Ishikawa (cell line): ENCODE results near the gene PFKFB4.

Experiments used
- CEBPB ChIP-seq: IDR thresholded peaks from 2 replicates; pipeline ENCODE4 v1.6.1; 2012
- CREB1 ChIP-seq: IDR thresholded peaks from 2 replicates; pipeline ENCODE4 v1.6.1; 2012; ENCODE audit warnings: low read depth
- EGR1 ChIP-seq: IDR thresholded peaks from 2 replicates; pipeline ENCODE4 v1.6.1; 2012
- EP300 ChIP-seq: IDR thresholded peaks from 2 replicates; pipeline ENCODE4 v1.6.1; 2012; ENCODE audit warnings: borderline replicate concordance
- FOXM1 ChIP-seq: IDR thresholded peaks from 2 replicates; pipeline ENCODE4 v1.6.1; 2012; ENCODE audit warnings: low read depth, borderline replicate concordance
- MAX ChIP-seq: IDR thresholded peaks from 2 replicates; pipeline ENCODE4 v1.6.1; 2012
- NFIC ChIP-seq: IDR thresholded peaks from 2 replicates; pipeline ENCODE4 v1.6.1; 2012
- RAD21 ChIP-seq: IDR thresholded peaks from 2 replicates; pipeline ENCODE4 v1.6.1; 2012; ENCODE audit warnings: low read depth
- TAF1 ChIP-seq: IDR thresholded peaks from 2 replicates; pipeline ENCODE4 v1.6.1; 2012; ENCODE audit warnings: low read depth, mild to moderate bottlenecking
- TCF12 ChIP-seq: IDR thresholded peaks from 2 replicates; pipeline ENCODE4 v1.6.1; 2012; ENCODE audit warnings: low read depth
- TEAD4 ChIP-seq: IDR thresholded peaks from 2 replicates; pipeline ENCODE4 v1.6.1; 2012
- USF1 ChIP-seq: IDR thresholded peaks from 2 replicates; pipeline ENCODE4 v1.6.1; 2012
- YY1 ChIP-seq: IDR thresholded peaks from 2 replicates; pipeline ENCODE4 v1.6.1; 2012; ENCODE audit warnings: low read depth
- ZBTB7A ChIP-seq: IDR thresholded peaks from 2 replicates; pipeline ENCODE4 v1.6.1; 2012; ENCODE audit warnings: low read depth
- TF ChIP-seq, protein P1 (sequence below): IDR thresholded peaks from 2 replicates; pipeline ENCODE4 v1.6.1; 2012; ENCODE audit warnings: low read depth, mild to moderate bottlenecking

Gene PFKFB4

DNA sequence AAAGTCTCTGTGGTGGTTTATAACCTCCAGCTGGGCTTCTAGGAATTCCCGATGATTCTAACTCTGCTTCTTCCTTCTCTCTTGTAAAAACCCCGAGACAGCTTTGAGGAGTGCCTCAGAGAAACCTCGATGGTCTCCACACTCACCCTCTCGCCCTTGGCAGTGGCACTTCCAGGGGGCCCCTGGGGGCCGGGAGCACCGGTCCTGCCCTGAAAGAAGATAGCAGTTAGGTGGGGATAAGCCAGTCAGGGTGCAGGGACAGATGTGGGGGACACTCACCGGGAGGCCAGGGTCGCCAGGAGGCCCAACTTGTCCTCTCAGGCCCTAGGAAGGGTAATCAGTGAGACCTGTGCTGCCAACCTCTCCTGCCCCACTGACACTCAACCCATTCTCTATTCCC lies 28.8 kb upstream of the PFKFB4 start:
- no peak for TF ChIP-seq MAX
- no peak for TF ChIP-seq USF1
- no peak for TF ChIP-seq TAF1
- TF ChIP-seq TEAD4 = no peak
- TF ChIP-seq CEBPB = no peak
- TF ChIP-seq YY1 = no peak
- no peak for TF ChIP-seq FOXM1
- no peak for TF ChIP-seq EGR1
- TF ChIP-seq TCF12 = no peak
- TF ChIP-seq, protein P1, sequence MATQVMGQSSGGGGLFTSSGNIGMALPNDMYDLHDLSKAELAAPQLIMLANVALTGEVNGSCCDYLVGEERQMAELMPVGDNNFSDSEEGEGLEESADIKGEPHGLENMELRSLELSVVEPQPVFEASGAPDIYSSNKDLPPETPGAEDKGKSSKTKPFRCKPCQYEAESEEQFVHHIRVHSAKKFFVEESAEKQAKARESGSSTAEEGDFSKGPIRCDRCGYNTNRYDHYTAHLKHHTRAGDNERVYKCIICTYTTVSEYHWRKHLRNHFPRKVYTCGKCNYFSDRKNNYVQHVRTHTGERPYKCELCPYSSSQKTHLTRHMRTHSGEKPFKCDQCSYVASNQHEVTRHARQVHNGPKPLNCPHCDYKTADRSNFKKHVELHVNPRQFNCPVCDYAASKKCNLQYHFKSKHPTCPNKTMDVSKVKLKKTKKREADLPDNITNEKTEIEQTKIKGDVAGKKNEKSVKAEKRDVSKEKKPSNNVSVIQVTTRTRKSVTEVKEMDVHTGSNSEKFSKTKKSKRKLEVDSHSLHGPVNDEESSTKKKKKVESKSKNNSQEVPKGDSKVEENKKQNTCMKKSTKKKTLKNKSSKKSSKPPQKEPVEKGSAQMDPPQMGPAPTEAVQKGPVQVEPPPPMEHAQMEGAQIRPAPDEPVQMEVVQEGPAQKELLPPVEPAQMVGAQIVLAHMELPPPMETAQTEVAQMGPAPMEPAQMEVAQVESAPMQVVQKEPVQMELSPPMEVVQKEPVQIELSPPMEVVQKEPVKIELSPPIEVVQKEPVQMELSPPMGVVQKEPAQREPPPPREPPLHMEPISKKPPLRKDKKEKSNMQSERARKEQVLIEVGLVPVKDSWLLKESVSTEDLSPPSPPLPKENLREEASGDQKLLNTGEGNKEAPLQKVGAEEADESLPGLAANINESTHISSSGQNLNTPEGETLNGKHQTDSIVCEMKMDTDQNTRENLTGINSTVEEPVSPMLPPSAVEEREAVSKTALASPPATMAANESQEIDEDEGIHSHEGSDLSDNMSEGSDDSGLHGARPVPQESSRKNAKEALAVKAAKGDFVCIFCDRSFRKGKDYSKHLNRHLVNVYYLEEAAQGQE = no peak
- no peak for TF ChIP-seq NFIC
- TF ChIP-seq EP300 = no peak
- no peak for TF ChIP-seq RAD21
- no peak for TF ChIP-seq ZBTB7A
- no peak for TF ChIP-seq CREB1

DNA sequence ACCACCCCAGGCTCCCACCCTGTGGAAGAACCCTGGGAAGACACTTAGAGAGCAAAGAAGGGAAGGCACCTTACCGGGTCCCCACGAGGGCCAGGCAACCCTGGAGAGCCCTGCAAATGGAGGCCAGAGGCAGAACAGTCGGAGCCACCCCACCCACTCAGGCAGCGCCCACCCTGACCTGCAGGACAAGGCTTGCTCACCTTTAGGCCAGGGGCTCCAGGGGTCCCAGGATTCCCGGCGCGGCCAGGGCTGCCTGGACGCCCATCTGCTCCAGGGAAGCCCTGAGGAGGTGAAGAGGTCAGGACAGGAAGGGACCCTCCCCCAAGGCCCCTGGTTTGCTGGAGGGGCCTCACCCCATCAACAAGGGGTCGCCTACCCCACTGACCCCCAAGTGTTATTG lies 28.2 kb upstream of the PFKFB4 start:
- TF ChIP-seq FOXM1 (no peak), EGR1 (no peak), TCF12 (no peak), USF1 (no peak), EP300 (no peak), ZBTB7A (no peak), CEBPB (no peak), MAX (no peak), RAD21 (no peak), CREB1 (no peak), YY1 (no peak), NFIC (no peak), TEAD4 (no peak), TAF1 (no peak)
- TF ChIP-seq, protein P1 = no peak

- TF ChIP-seq RAD21 = no peak
- no peak for TF ChIP-seq EGR1
- TF ChIP-seq, protein P1 = no peak
- no peak for TF ChIP-seq CEBPB
- TF ChIP-seq TAF1 = no peak
These were observed 25.2 kb upstream of the PFKFB4 start for GRCh38 chr3:48581621-48582481.

DNA sequence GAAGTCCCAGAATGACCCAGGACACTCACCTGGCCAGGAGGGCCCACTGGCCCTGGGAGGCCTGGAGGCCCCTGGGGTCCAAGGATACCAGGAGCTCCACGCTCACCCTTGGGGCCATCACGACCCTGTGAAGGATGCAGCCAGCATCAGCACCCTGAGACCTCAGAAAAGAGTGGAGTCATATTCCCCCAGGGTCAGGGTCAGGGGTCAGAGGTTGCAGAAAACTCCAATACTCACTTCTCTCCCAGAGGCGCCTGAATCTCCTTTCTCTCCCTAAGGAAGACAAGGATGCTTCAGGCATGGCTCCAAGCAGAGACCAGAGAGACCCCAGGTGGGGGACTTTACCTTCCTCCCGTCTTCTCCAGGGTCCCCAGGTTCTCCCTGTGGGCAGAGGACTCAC lies 20.0 kb upstream of the PFKFB4 start:
- no peak for TF ChIP-seq MAX
- no peak for TF ChIP-seq EP300
- no peak for TF ChIP-seq ZBTB7A
- TF ChIP-seq USF1 = no peak
- TF ChIP-seq, protein P1 = no peak
- TF ChIP-seq TCF12 = no peak
- TF ChIP-seq FOXM1 = no peak
- TF ChIP-seq CREB1 = no peak
- TF ChIP-seq TAF1 = no peak
- no peak for TF ChIP-seq YY1
